ENCODE data around the gene TSPAN11.
A peak's percentile ranks its signal among the peaks of the same experiment; 100 is the strongest.

The TSPAN11 gene

GRCh38 chr12:30964896-30965612 is 38.5 kb downstream of the TSPAN11 start:
- no peak overlapping the region for H3K4me3 ChIP-seq (ENCODE audit: low read depth, low read length)
- no peak for DNase-seq (ENCODE audit: low read depth)
- TF ChIP-seq CTCF (conservative IDR thresholded peaks at IDR 0.05; ENCODE audit: low read depth, low read length) = no peak

- TF ChIP-seq CTCF (conservative IDR thresholded peaks at IDR 0.05; ENCODE audit: low read depth, low read length) = peak; percentile 50
- H3K4me3 ChIP-seq (ENCODE audit: low read depth, low read length) = no peak overlapping the region
- DNase-seq (ENCODE audit: low read depth) = peak; percentile 21
These were observed 39.1 kb downstream of the TSPAN11 start for GRCh38 chr12:30965613-30965985.

GRCh38 chr12:30967026-30967425 is 40.5 kb downstream of the TSPAN11 start:
- no peak overlapping the region for H3K4me3 ChIP-seq (ENCODE audit: low read depth, low read length)
- TF ChIP-seq CTCF (conservative IDR thresholded peaks at IDR 0.05; ENCODE audit: low read depth, low read length) = no peak
- DNase-seq (ENCODE audit: low read depth) = no peak

- no peak overlapping the region for H3K4me3 ChIP-seq (ENCODE audit: low read depth, low read length)
- TF ChIP-seq CTCF (conservative IDR thresholded peaks at IDR 0.05; ENCODE audit: low read depth, low read length) = no peak
These were observed 41.7 kb downstream of the TSPAN11 start for GRCh38 chr12:30968211-30968610.

GRCh38 chr12:30969006-30969405 is 42.5 kb downstream of the TSPAN11 start:
- TF ChIP-seq CTCF (conservative IDR thresholded peaks at IDR 0.05; ENCODE audit: low read depth, low read length) = no peak

More at GRCh38 chr12:30968211-30968610, 41.7 kb downstream of the TSPAN11 start:
- DNase-seq (ENCODE audit: low read depth) = no peak

GRCh38 chr12:30969606-30970395 is 43.3 kb downstream of the TSPAN11 start:
- DNase-seq (ENCODE audit: low read depth) = no peak
- no peak for TF ChIP-seq CTCF (conservative IDR thresholded peaks at IDR 0.05; ENCODE audit: low read depth, low read length)
- no peak overlapping the region for H3K4me3 ChIP-seq (ENCODE audit: low read depth, low read length)

More at GRCh38 chr12:30969006-30969405, 42.5 kb downstream of the TSPAN11 start:
- no peak for DNase-seq (ENCODE audit: low read depth)
- no peak overlapping the region for H3K4me3 ChIP-seq (ENCODE audit: low read depth, low read length)

Data from choroid plexus epithelial cell (primary cell).